KMS-11 (cell line): ENCODE data around the gene FAM83F.

ENCODE experiments used
- H2AFZ ChIP-seq: fragments of 200-600 bp; sonication (generic); 2 replicates; pipeline ENCODE4 v1.6.1; 2016; ENCODE audit warnings: antibody characterized with exemption, mixed run types, low read depth
- H3K27ac ChIP-seq: fragments of 200-600 bp; sonication (generic); 2 replicates; pipeline ENCODE4 v1.6.1; 2016; ENCODE audit warnings: mild to moderate bottlenecking, mixed run types
- H3K27me3 ChIP-seq: fragments of 200-600 bp; sonication (generic); 2 replicates; pipeline ENCODE4 v1.6.1; 2017; ENCODE audit warnings: mild to moderate bottlenecking, low read depth, mixed run types, moderate library complexity; ENCODE audit not compliant: insufficient read depth
- H3K36me3 ChIP-seq: fragments of 200-600 bp; sonication (generic); 2 replicates; pipeline ENCODE4 v1.6.1; 2017; ENCODE audit warnings: mild to moderate bottlenecking, mixed run types; ENCODE audit not compliant: insufficient read depth
- H3K4me1 ChIP-seq: fragments of 200-600 bp; sonication (generic); 2 replicates; pipeline ENCODE4 v1.6.1; 2016; ENCODE audit warnings: mild to moderate bottlenecking, low read depth, mixed run types; ENCODE audit not compliant: poor library complexity, severe bottlenecking
- H3K4me2 ChIP-seq: fragments of 200-600 bp; sonication (generic); 2 replicates; pipeline ENCODE4 v1.7.0; 2016; ENCODE audit warnings: mild to moderate bottlenecking, mixed run types
- H3K4me3 ChIP-seq: fragments of 200-600 bp; sonication (generic); IDR thresholded peaks from 2 replicates; pipeline ENCODE4 v1.6.1; 2017; ENCODE audit warnings: low read depth, low read length, mixed read lengths; ENCODE audit not compliant: insufficient read depth
- H3K79me2 ChIP-seq: fragments of 200-600 bp; sonication (generic); 2 replicates; pipeline ENCODE4 v1.6.1; 2016; ENCODE audit warnings: low read depth, mixed run types; ENCODE audit not compliant: insufficient read depth
- H3K9ac ChIP-seq: fragments of 200-600 bp; sonication (generic); 2 replicates; pipeline ENCODE4 v1.6.1; 2016; ENCODE audit warnings: mild to moderate bottlenecking, mixed run types
- H4K20me1 ChIP-seq: fragments of 200-600 bp; sonication (generic); 2 replicates; pipeline ENCODE4 v1.6.1; 2016; ENCODE audit warnings: mild to moderate bottlenecking, mixed run types; ENCODE audit not compliant: insufficient read depth
- CTCF ChIP-seq: fragments of 200-600 bp; sonication (generic); conservative IDR thresholded peaks from 2 replicates; pipeline ENCODE4 v1.6.1; 2017; ENCODE audit warnings: low read depth, mild to moderate bottlenecking, antibody characterized with exemption, low read length, moderate library complexity, mixed read lengths

FAM83F gene

GRCh38 chr22:40002935-40003715 is 8.4 kb downstream of the FAM83F start:
- H2AFZ ChIP-seq = no peak overlapping the region
- no peak overlapping the region for H3K9ac ChIP-seq
- no peak overlapping the region for H3K4me3 ChIP-seq
- no peaks in the 10 kb centered on the region for H3K4me1 ChIP-seq
- H4K20me1 ChIP-seq = no peaks in the 10 kb centered on the region
- no peaks in the 10 kb centered on the region for H3K36me3 ChIP-seq
- H3K79me2 ChIP-seq = no peaks in the 10 kb centered on the region
- no peak overlapping the region for H3K4me2 ChIP-seq
- no peak overlapping the region for H3K27ac ChIP-seq
- TF ChIP-seq CTCF = no peak
- H3K27me3 ChIP-seq = peaks cover 18% of the 10 kb centered on the region; the same call in 1 of the 2 replicates

- TF ChIP-seq CTCF = no peak
- Histone ChIP-seq H3K4me1 (no peaks in the 10 kb centered on the region), H3K9ac (no peak overlapping the region), H3K79me2 (no peaks in the 10 kb centered on the region), H3K4me3 (no peak overlapping the region), H3K36me3 (no peaks in the 10 kb centered on the region), H4K20me1 (no peaks in the 10 kb centered on the region), H3K27me3 (peaks cover 30% of the 10 kb centered on the region; the same call in 1 of the 2 replicates), H2AFZ (no peak overlapping the region), H3K27ac (no peak overlapping the region), H3K4me2 (no peak overlapping the region)
Observed at GRCh38 chr22:40004836-40005235, 10.1 kb downstream of the FAM83F start.

- no peak overlapping the region for H3K4me2 ChIP-seq
Observed at GRCh38 chr22:40006641-40007040, 11.9 kb downstream of the FAM83F start.

GRCh38 chr22:40007853-40008710 is 13.3 kb downstream of the FAM83F start:
- H3K27ac ChIP-seq = no peak overlapping the region
- no peaks in the 10 kb centered on the region for H3K79me2 ChIP-seq
- no peaks in the 10 kb centered on the region for H4K20me1 ChIP-seq
- H3K36me3 ChIP-seq = no peaks in the 10 kb centered on the region
- H3K4me1 ChIP-seq = no peaks in the 10 kb centered on the region
- H2AFZ ChIP-seq = no peak overlapping the region
- H3K4me2 ChIP-seq = no peak overlapping the region
- H3K9ac ChIP-seq = no peak overlapping the region
- no peak overlapping the region for H3K4me3 ChIP-seq
- H3K27me3 ChIP-seq = peaks cover 39% of the 10 kb centered on the region; the same call in 1 of the 2 replicates
- TF ChIP-seq CTCF = no peak

More at GRCh38 chr22:40006641-40007040, 11.9 kb downstream of the FAM83F start:
- Histone ChIP-seq H3K4me1 (no peaks in the 10 kb centered on the region), H3K27ac (no peak overlapping the region), H3K27me3 (peaks cover 39% of the 10 kb centered on the region; the same call in 1 of the 2 replicates), H3K4me3 (no peak overlapping the region), H3K9ac (no peak overlapping the region), H3K36me3 (no peaks in the 10 kb centered on the region), H2AFZ (no peak overlapping the region), H4K20me1 (no peaks in the 10 kb centered on the region), H3K79me2 (no peaks in the 10 kb centered on the region)
- no peak for TF ChIP-seq CTCF
